Measurements from ENCODE around the gene CPSF4L.

Gene CPSF4L

DNA sequence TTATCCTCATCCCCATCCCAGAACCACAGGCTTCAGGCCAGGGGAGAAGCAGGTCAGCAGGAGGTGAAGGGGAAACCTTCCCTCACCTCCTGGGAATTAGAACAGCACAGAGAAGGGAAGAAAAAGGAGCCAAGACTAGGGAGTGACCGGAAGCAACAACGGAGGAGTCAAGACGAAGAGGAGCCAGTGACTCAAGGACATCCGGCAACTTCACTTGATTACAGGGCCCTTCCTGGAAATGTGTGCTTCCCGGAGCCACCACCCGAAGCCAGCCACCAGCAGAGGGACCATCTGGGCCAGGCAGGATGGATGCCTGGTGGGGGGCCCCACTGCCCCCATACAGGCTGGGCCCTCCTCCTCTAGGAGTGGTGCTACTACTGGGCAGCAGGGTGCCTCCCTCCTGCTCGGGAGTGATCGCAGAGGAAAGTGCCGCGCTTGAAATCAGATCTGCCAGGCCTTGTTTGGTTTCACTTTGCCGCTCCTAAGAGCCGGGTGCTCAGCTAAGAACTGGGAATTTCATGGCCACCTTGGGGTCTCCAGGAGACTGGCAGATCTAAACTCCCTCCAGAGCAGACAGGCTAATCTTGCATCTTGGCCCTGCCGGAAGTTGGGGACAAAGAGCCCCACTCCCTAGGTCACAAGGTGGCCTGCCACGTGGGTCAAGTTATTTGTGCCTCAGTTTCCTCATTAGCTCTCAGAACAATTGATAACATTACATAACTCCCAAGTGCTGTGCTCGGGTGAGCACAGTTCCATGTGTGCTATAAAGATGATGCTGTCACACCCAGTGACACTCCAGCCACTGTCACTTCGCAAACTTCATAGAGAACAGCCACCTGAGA is 43.5 kb upstream of the CPSF4L start:
- H3K4me3 ChIP-seq (ENCODE audit: low read depth, low read length): peak overlapping the region; percentile 56
- TF ChIP-seq, protein P1, sequence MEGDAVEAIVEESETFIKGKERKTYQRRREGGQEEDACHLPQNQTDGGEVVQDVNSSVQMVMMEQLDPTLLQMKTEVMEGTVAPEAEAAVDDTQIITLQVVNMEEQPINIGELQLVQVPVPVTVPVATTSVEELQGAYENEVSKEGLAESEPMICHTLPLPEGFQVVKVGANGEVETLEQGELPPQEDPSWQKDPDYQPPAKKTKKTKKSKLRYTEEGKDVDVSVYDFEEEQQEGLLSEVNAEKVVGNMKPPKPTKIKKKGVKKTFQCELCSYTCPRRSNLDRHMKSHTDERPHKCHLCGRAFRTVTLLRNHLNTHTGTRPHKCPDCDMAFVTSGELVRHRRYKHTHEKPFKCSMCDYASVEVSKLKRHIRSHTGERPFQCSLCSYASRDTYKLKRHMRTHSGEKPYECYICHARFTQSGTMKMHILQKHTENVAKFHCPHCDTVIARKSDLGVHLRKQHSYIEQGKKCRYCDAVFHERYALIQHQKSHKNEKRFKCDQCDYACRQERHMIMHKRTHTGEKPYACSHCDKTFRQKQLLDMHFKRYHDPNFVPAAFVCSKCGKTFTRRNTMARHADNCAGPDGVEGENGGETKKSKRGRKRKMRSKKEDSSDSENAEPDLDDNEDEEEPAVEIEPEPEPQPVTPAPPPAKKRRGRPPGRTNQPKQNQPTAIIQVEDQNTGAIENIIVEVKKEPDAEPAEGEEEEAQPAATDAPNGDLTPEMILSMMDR (IDR thresholded peaks at IDR 0.05; ENCODE audit: low read depth, low read length): peak; percentile 37; the same call in 1 of the 2 replicates

DNA sequence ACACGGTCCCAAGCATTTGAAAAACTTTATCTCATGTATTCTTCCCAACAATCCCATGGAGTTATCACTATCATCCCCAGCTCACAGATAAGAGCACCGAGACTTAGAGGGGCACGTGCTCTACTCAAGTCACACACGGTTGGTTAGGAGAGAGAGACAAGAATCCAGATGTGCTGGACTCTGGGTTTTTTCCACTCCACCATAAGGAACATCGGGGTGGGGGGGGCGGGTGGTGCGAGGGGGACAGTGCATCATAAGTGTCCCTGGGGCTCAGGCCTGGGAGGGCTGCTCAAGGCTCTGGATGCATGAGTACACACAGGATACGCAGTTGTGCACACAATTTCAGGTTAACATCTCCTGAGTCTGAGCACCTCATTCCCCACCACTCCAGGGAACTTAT is 42.8 kb upstream of the CPSF4L start:
- TF ChIP-seq, protein P1 (IDR thresholded peaks at IDR 0.05; ENCODE audit: low read depth, low read length): no peak
- peak overlapping the region; percentile 56 for H3K4me3 ChIP-seq (ENCODE audit: low read depth, low read length)

DNA sequence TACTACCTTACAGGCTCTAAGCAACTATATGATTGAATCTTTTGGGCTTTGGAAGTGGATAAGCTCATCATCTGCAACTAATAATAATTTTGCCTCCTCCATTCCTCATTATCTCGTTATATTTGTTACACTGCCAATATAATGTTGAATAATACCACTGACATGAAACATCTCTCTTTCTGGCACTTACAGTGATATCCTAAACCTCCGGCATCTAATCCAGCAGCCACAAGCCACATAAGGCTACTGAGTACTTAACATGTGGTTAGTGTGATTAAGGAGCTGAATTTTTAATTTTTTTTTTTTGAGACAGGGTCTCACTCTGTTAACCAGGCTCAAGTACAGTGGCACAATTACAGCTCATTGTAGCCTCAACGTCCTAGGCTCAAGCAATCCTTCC is 40.5 kb upstream of the CPSF4L start:
- H3K4me3 ChIP-seq (ENCODE audit: low read depth, low read length): no peak overlapping the region
- TF ChIP-seq, protein P1 (IDR thresholded peaks at IDR 0.05; ENCODE audit: low read depth, low read length): no peak

DNA sequence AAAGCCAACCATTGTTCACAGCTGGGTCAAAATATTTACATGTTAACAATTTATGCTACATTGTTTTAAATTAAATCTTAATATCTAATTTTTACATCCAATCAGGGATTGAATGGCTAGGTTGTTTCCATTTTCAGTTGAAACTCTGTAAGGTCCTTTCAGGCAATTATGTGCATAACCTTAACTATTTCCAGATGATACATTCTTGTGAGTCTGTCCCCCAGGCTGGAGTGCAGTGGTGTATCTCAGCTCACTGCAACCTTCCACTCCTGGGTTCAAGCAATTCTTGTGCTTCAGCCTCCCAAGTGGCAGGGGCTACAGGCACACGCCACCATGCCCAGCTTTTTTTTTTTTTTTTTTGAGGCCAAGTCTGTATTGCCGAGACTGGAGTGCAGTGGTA is 39.7 kb upstream of the CPSF4L start:
- H3K4me3 ChIP-seq (ENCODE audit: low read depth, low read length): no peak overlapping the region
- TF ChIP-seq, protein P1 (IDR thresholded peaks at IDR 0.05; ENCODE audit: low read depth, low read length): no peak

DNA sequence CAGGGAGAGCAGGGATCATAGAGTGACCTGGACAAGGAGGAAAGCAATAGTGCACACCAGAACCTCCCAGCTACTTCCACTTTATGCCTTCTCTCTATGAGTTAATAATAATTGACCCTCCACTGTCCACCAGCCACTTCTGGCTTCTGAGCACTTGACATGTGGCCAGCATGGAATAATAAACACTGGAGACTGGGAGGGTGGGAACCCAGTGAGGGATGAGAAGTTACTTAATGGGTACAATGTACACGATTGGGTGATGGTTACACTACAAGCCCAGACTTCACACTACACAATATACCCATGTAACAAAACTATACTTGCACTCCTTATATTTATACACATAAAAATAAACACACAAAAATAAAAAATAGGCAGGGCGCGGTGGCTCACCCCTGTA is 38.7 kb upstream of the CPSF4L start:
- TF ChIP-seq, protein P1 (IDR thresholded peaks at IDR 0.05; ENCODE audit: low read depth, low read length): no peak
- H3K4me3 ChIP-seq (ENCODE audit: low read depth, low read length): no peak overlapping the region

DNA sequence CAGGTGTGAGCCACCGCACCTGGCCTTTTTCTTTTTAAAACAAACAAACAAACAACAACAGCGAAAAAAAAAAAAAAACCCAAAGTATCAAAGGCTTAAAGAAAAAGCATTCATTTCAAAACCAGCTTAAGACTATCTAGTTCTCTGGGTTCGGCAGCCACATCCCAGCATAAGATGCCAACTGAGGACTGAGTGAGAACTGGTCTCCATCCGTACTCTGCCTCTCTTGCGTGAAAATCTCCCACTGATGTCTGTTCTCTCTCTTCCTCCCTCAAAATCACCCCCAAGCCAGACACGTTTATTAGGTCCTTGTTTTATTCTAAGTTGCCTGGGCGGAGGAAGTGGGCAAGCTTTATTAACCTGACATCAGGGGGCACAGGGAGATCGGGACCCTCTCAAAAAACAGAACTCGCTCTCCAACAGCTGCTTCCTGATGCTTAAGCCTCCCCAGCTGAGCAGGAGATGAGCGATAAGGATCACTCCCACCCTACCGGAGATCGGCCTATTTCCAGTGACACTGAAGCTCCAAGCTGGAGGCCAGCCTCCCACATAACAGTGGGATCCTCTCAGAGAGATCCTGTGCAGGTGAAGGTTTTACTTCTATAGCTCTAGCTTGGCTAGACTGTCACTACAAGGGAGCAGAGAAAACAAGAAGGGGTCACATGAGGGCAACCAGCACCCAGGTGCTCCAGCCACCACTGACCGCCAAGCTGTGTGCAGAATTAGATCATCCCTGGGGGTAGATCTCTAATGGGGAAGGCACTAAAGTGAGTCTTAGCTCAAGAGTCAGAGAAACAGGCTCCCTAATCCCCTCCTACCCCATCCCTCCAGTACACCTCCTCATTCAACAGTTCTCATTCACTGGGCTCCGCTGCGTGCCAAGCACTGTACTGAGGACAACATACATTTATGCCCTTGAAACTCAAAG is 36.5 kb upstream of the CPSF4L start:
- no peak overlapping the region for H3K4me3 ChIP-seq (ENCODE audit: low read depth, low read length)
- TF ChIP-seq, protein P1 (IDR thresholded peaks at IDR 0.05; ENCODE audit: low read depth, low read length): no peak

All from WI38 (cell line).